ENCODE results near the gene SAMD10. TPM values are rescaled to one million over a fixed set of nuclear protein-coding genes. Genes with fewer than 3 reads are reported as not detected.

SAMD10 gene
- total RNA-seq, 1 experiment from 2014 or later: 2.6 TPM

- DNase-seq (ENCODE audit: extremely low read depth, low read depth): no peak
Observed at GRCh38 chr20:63958471-63958870, 21.0 kb downstream of the SAMD10 start.

GRCh38 chr20:63957690-63958441, 21.6 kb downstream of the SAMD10 start:
- no peak for DNase-seq (ENCODE audit: extremely low read depth, low read depth)

GRCh38 chr20:63957004-63957689, 22.3 kb downstream of the SAMD10 start:
- peak; percentile 57 for DNase-seq (ENCODE audit: extremely low read depth, low read depth)

GRCh38 chr20:63956664-63957003, 22.8 kb downstream of the SAMD10 start:
- no peak for DNase-seq (ENCODE audit: extremely low read depth, low read depth)

GRCh38 chr20:63955827-63956663, 23.4 kb downstream of the SAMD10 start, which contains the start of gene UCKL1:
Gene UCKL1 (minus strand): TSS chr20:63956416. CDS start chr20:63956372, 44 bp downstream.
- peak; percentile 79 for DNase-seq (ENCODE audit: extremely low read depth, low read depth)

GRCh38 chr20:63955281-63955826, 24.1 kb downstream of the SAMD10 start:
- no peak for DNase-seq (ENCODE audit: extremely low read depth, low read depth)

GRCh38 chr20:63953764-63954429, 25.5 kb downstream of the SAMD10 start:
- DNase-seq (ENCODE audit: extremely low read depth, low read depth): no peak

- DNase-seq (ENCODE audit: extremely low read depth, low read depth): no peak
Observed at GRCh38 chr20:63952769-63953168, 26.7 kb downstream of the SAMD10 start.

GRCh38 chr20:63952210-63952535, 27.3 kb downstream of the SAMD10 start:
- DNase-seq (ENCODE audit: extremely low read depth, low read depth): no peak

- DNase-seq (ENCODE audit: extremely low read depth, low read depth): no peak
Observed at GRCh38 chr20:63951398-63952209, 27.8 kb downstream of the SAMD10 start.

GRCh38 chr20:63950701-63951397, 28.6 kb downstream of the SAMD10 start:
- no peak for DNase-seq (ENCODE audit: extremely low read depth, low read depth)

- DNase-seq (ENCODE audit: extremely low read depth, low read depth): no peak
Observed at GRCh38 chr20:63947638-63948456, 31.6 kb downstream of the SAMD10 start.

- DNase-seq (ENCODE audit: extremely low read depth, low read depth): no peak
Observed at GRCh38 chr20:63946986-63947637, 32.3 kb downstream of the SAMD10 start.

GRCh38 chr20:63945921-63946920, 33.2 kb downstream of the SAMD10 start:
- no peak for DNase-seq (ENCODE audit: extremely low read depth, low read depth)

GRCh38 chr20:63945031-63945658, 34.3 kb downstream of the SAMD10 start:
- no peak for DNase-seq (ENCODE audit: extremely low read depth, low read depth)
